Islet precursor cell (in vitro differentiated cells): ENCODE measurements around the gene CBX4.
"Not testable (repeated sequence)": the region's sequence is repeated elsewhere in the genome, so short reads cannot be mapped to it uniquely, and the experiment has no call there.

Source experiments
- DNase-seq: peaks from one replicate; pipeline ENCODE4 v3.0.0-alpha.2; 2018

Gene CBX4

DNA sequence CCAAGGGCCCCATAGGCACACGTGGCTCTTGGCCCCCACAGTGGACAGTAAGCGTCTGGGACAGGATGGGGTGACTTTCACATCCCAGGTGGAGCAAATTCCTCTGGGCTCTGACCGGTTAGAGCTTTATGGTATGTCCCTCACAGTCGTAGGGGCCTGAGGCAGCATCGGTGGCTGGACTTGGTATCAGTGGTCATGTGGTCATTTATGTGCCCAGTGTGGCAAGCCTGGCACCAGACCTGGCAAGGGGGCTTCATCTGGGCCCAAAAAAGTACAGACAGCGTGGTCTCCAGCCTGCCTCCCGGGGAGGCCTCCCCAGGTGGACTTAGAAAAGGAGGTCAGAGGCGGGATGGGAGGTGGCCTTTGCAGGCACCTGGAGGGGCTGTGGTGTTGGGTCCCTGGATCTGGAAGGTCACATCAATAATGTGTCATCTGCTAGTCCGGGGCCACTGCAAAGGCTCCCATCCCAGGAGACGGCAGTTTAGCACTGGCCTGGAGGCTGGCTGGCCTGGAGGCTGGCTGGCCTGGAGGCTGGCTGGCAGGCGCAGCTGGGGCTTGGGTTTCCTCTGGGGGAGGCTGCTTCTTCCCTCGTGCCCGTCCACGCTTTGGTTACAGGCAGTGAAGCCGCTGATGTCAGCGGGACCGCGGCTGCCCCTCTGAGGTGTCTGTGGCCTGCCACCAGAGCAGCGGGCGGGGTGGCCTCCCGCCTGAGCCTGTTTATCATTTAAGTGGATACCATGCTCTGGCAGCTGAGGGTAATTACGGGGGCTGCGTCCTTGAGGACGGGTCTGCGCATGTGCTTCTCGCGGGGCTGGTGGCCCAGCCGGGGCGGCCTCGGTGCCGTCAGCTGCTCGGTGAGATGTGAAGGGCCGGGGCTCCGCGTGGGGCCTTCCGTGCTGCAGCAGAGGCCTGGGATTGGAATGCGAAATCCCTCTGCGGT is 20.7 kb upstream of the CBX4 start:
- DNase-seq, result peak; percentile 68

DNA sequence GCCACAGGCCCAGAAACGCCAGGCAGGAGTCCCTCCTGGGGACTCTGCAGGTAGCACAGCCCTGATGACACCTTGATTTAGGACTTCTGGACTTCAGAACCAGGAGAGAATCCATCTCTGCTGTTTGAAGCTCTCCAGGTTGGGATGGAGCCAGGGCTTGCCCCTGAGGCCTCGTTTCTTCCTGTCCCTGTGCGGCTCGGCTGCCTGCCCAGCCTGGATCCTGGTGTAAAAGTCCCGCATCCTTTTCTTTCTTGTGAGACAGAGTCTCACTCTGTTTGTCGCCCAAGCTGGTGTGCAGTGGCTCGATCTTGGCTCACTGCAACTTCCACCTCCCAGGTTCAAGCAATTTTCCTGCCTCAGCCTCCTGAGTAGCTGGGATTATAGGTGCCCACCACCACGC is 17.9 kb upstream of the CBX4 start:
- no peak for DNase-seq

DNA sequence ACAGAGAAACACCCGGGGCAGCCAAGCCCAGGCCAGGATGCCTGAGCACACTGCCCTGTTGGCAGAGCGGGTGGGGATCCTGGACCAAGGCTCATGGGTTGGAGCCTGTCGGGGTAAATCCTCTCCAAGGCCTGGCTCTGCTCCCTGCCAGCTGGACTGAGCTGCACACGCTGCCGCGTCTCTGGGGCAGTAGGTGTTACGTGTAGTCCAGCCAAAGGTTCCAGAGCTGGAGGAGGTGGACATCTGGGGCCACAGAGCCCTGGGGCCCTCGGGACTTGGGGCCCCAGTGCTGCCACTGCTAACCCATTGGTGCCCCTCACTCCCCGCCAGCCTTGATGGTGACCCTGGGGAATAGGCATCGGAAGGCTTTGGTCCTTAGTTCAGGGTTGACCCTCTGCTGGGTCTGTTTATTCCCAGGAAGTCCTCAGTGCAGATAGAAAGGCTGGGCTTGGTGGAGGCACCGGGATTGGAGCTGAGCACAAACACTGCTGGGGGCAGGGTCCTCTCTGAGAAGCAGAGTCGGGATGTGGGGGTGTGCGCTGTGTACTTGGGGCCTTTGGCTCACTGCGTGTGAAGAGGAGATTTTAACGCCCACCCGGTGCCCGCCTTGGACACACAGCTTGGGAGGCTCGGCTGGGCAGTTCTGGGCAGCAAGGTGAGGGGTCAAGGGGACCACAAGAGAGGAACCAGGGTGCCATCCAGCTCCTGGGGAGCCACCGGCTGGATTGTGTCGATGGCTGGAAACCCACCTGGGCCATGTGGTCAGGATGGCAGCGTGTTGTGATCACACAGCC is 16.3 kb upstream of the CBX4 start:
- peak; percentile 49 for DNase-seq

DNA sequence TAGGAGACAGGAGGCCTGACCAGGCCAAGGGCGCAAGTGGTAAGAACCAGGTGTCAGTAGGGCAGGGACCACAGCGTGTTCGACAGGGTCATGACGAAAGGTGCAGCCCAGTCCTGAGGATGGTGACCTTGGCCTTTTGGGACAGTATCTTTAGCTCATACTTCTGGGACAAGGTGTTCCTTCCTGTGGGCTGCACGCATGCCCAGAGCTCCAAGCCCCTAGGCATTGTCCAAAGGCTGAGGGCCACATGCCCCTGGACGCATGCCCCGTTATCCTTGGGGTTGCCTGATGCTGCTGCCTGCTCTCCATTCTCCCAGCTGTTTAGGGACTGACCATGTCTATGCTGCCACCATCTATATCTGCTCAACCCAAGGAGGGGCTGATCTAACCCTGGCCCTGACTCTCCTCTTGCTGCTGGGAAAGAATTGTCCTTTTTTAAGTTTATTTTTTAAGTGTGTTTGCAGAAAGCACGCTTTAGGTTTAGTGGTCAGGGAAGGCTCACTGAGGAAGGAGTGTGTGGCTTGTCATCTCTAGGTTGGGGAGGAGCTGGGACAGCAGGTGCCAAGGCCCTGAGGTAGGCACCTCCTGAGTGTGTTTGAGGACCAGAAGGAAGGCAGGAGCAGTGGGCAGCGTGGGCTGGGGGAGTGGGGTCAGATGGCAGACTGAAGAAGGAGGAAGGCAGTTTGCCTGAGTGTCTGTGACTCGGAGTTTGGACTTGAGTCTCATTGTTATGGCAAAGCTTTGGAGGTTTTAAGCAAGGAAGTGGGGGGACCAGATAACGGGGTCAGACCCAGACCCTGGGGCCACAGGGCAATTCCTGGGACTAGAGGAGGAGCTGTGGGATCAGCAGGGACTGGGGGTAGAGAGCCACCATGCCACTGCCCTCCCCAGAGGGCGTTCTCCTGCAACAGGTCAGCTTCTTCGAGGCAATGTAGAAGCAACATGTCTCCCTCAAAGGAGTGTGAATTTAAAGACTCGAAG is 15.1 kb upstream of the CBX4 start:
- DNase-seq, result peak; percentile 50

DNA sequence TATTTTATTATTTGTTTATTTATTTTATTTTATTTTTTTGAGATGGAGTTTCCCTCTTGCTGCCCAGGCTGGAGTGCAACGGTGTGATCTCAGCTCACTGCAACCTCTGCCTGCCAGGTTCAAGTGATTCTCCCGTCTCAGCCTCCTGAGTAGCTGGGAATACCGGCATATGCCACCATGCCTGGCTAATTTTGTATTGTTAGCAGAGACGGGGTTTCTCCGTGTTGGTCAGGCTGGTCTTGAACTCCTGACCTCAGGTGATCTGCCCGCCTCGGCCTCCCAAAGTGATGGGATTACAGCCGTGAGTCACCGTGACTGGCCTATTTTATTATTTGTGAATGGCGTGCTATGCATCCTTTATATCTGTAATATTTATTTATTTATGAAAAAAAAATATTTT is 13.9 kb upstream of the CBX4 start:
- not testable (repeated sequence) for DNase-seq

DNA sequence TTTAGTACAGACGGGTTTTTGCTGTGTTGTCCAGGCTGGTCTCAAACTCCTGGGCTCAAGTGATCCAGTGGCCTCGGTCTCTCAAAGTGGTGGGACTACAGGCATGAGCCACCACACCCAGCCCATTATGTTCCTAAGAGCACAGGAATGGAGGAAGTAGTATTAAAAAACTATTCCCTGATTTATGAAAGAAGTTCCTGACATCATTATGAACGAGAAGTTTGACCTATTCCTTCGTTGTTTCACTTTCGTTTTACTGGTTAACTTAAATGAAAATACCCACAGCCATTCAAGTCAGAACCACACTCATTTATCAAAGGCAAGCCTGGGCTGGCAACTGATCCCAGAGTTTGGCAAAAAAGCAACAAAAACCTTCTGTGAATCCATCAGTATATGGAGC is 13.5 kb upstream of the CBX4 start:
- no peak for DNase-seq

DNA sequence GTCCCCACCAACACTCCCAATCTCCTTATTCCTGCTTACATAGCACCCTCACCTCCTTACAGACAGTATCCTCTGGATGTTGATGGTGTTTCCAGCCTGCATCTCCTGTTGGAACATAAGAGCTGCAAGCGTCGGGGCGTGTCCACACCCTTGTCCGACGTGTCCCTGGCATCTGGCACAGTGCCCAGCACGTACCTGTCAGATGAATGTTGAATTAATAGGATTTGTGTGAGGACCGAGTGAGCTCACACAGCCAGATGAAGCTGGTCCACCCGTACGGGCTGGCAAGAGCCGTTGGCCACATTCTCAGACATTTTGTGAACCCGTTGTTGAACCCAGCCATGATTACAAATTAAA is 12.2 kb upstream of the CBX4 start:
- no peak for DNase-seq

DNA sequence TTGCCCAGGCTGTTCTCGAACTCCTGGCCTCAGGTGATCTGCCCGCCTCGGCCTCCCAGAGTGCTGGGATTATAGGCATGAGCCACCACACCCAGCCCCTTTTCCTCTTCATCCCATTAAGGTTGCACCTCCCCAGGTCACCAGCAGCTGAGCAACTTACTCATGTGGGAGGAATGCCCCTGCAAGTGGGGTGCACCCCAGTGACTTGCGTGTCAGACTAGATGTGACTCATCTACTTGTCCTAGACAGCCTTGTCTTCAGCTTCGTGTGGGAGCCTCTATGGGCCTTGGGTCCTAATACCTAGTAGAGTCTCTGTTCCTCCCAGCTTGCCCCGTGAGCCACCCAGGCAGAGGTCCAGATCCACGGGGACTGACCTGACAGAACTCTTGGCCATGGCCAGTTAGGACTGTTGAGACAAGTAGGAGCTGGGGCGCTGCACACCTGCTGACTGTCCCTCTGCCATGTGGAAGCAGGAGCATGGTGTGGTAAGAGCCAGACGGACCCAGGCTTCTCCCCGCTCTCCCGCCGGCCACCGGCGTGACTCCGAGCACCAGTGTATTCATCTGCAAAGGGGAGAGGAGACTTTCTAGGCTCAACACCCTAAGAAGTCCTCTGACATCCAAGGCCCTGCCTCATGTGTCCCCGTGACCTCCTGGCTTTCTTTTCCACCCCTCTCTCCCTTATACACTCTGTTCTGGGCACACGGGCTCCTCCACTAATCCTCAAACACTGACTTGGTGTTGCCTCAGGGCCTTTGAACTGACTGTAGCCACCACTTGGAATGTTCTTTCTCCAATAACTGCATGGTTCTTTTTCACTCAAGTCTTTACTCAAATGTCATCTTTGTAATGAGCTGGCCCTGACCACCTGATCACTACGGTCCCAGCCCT is 11.6 kb upstream of the CBX4 start:
- peak; percentile 84 for DNase-seq

DNA sequence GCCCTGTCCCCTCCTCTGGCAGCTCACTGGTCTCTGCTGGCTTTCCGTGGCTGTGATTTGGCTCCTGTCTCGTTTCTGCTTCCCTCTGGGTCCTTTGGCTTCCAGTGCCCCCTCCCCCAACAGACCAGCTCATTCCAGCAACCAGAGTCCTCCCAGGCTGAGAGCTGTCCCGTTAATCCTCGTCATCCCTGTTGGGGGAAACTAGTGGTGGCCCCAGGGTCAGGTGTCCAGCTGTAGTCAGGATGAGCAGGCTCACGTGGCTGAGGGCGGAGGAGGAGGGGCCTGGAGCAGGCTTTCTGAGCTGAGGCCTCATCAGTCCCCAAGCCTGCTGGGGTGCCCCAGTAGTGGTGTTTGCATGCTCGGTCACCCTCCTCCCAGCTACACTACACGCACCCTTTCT is 10.7 kb upstream of the CBX4 start:
- no peak for DNase-seq

DNA sequence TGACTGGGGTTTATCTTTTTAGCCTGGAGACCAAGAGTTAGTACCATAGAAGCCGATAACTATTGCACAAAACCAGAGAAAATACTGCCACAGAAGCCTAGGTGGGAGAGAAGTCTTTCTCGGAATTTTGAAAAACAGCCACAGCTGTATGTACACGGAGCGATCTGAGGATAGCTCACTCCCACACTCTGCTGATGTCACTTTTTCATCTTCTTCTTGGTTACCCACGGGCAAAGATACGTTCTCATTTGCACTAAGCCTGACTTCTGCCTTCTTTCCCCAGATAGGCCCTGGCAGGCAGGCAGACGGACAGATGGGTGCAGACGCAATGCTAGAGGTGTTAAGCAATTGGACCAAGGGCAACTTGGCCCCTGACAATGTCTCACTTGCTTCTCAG is 9.1 kb upstream of the CBX4 start:
- DNase-seq, result no peak

DNA sequence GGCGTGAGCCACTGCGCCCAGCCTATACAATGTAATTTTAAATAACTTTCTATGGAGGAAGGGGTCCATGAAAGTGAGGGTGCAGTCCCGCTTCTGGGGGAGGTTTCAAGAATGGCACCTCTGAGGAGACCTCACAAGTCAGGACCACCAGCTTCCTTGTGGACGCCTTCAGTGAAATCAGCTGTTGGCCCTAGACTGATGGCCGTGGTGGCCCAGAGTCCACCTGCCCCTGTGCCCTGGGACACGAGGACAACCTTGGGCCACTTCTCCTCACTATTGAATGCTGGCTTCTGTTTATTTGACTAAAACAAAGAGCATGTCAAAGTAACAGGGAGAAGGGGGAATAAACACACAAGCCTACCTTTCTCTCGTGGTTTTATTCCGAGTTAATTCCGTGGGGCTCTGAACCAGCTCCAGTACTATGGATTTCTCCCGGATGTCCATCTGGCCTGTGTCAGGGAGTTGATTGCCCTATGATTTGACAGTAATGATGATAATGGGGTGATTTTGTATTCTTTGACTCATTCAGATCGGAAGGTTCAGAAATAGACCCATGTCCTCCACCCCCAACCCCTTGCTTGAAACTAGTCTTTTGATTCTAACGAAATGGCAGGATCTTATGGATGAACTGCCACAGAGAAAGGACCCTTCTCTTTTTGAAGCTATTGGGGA is 8.6 kb upstream of the CBX4 start:
- no peak for DNase-seq

DNA sequence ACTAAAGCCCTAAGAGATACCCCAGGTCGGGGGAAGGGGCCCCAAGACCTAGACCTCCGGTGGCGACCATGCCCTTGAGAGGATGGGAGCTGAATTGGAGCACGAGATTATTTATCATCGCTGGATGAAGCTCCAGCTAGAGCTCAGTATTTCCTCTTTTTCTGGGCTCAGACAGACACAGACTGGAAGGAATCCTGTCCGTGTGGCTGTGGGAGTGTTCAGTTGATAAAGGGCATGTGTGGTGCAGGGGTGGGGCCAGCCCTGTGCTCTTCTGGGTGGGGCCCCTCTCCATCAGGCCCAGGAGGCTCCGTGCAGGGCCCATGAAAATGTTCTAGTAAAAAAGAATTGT is 6.3 kb upstream of the CBX4 start:
- peak; percentile 54 for DNase-seq

DNA sequence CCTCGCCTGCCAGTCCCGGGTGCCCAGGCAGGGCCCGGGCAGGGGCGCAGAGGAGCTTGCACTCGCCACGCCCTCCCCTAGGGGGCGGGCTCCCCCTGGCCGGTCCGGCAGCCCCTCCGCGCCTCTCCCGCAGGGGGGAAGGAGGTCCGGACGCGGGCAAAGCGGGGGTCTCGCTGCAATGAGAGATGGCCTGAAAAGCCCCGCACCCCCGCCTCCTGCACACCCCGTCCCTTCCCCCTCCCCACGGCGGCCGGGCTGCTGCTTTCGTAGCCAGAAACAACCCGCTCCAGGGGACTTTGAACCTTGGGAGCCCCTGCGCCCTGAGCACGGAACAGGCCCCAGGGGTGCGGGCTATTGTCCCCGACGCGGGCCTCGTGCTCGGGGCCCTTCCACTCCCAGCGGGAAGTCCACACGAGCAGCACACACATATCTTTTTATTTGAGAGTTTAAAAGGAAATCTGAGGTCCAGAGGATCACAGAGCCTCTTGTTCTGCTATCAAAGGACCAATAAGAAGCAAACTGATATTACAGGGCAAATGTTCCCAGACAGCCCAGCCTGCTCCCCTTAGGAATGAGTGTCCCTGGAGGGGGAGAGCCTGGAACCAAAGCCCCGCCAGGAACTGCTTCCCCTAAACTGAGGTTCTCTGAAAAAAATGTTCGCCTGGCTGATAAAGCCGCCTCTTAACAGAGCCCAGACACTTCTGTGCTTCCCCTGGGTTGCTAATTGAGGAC is 5.8 kb upstream of the CBX4 start:
- DNase-seq, result peak; percentile 80

DNA sequence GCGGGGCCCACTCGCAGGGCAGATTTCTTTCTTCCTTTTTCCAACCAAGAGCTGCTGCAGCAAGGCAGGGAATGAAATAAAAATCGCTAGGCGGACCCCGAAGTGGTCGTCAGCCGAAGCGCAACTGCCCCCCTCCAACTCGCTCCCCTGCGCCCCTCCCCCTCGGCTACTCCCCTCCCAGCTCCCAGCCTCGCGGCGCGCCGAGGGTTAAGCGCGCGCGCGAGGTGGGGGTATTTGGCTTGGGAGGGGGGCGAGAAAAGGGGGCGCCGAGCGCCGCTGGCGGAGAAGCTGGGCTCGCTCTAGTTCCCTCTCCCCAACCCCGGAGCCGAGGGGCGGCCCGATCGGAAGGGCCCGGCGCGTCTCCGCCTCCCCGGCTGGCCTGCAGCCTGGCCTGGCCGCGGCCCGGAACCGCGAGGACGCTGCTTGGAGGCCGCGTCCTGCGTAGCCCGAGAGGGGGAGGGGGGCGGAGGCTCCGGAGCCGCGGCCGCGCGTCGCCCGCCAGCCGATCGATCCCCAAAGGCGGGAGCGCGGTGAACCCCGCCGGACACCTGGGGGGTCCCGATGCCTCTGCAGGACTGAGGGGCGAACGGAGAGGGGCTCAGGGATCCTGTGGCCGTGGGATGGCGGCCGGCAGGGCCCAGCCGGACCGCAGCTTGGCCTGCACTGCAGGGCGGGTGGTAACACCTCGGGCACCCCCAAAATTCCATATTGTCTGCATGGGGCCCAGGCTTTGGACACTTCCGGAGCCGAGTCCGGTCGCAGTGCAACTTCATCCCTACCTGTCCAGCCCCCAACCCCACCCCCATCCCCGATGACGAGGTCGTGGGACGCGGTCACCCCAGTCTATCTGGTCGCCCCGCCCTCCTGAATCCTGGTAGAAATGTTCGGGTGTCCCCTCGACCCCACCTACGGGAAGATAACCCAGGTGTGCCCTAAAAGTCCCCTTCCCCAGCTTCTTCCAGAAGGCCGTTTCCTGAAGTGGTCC is 4.9 kb upstream of the CBX4 start:
- DNase-seq, result no peak

DNA sequence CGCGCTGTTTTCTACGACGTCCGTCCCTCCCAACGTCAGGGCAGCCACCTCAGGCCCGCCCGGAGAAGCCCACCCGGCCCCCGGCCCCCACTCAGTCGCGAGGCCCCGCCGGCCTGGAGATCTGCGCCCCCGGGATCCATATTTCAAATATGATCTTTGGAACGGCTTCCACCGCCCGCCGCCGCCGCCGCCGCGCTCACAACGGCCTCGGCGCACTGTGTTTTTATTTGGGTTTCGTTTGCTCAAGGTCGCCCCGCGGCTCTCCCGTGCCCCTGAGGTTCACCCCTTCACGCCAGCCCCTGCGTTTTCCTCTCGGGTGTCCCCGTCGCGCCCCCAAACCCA is 4.2 kb upstream of the CBX4 start:
- no peak for DNase-seq

DNA sequence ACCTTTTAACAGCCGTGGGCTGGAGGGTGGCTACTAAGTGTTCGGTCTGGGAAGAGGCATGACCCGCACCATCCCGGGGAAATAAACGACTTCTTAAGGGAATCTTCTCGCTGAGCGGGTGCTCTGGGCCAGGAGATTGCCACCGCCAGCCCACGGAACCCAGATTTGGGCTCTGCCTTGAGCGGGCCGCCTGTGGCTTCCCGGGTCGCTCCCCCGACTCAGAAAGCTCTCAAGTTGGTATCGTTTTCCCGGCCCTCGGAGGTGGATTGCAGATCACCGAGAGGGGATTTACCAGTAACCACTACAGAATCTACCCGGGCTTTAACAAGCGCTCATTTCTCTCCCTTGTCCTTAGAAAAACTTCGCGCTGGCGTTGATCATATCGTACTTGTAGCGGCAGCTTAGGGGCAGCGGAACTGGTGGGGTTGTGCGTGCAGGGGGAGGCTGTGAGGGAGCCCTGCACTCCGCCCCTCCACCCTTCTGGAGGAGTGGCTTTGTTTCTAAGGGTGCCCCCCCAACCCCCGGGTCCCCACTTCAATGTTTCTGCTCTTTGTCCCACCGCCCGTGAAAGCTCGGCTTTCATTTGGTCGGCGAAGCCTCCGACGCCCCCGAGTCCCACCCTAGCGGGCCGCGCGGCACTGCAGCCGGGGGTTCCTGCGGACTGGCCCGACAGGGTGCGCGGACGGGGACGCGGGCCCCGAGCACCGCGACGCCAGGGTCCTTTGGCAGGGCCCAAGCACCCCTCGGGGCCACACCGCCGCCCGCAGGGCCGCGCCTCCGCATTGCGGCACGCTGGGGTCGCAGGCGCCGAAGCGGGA is 3.6 kb upstream of the CBX4 start:
- DNase-seq, result no peak

DNA sequence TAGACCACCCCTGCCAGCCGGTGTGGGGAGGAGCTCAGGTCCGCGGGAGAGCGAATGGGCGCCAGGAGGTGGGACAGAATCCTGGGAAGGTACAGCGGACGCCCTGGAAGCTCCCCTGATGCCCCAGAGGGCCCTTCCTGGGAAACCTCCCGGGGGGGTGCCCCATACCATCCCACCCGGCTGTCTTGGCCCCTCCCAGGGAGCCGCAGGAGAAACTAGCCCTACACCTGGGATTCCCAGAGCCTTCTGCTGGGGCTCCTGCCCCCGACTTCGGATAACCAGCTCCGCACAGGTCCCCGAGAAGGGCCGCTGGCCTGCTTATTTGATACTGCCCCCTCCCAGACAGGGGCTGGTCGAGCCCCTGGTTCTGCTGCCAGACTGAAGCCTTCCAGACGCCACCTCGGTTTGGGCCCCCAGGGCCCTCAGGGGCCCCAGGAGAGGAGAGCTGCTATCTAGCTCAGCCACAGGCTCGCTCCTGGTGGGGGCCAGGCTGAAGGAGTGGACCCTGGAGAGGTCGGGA is 3.0 kb upstream of the CBX4 start:
- no peak for DNase-seq

DNA sequence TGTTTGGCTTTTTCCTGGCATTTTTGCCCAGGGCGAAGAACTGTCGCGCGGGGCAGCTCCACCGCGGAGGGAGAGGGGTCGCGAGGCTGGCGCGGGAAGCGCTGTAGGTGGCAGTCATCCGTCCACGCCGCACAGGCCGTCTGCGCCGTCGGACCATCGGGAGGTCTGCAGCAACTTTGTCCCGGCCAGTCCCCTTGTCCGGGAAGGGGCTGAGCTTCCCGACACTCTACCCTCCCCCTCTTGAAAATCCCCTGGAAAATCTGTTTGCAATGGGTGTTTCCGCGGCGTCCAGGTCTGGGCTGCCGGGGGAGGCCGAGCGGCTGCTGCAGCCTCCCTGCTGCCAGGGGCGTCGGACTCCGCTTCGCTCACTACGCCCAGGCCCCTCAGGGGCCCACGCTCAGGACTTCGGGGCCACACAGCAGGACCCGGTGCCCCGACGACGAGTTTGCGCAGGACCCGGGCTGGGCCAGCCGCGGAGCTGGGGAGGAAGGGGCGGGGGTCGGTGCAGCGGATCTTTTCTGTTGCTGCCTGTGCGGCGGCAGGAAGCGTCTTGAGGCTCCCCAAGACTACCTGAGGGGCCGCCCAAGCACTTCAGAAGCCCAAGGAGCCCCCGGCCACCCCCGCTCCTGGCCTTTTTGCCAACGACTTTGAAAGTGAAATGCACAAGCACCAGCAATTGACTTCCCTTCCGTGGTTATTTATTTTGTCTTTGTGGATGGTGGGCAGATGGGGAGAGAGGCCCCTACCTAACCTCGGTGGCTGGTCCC is 2.3 kb upstream of the CBX4 start:
- peak; percentile 61 for DNase-seq
